Measurements from ENCODE around the gene GDF15.
"Not testable (repeated sequence)": the region's sequence is repeated elsewhere in the genome, so short reads cannot be mapped to it uniquely, and the experiment has no call there.

GDF15 gene

GRCh38 chr19:18390065-18390907 is 4.3 kb downstream of the GDF15 start:
- DNase-seq (ENCODE audit: low read depth in 1 of 2, low spot score in 1 of 2): no peak

- DNase-seq (ENCODE audit: low read depth in 1 of 2, low spot score in 1 of 2): no peak
Measured at GRCh38 chr19:18391509-18392075, 5.6 kb downstream of the GDF15 start.

- no peak for DNase-seq (ENCODE audit: low read depth in 1 of 2, low spot score in 1 of 2)
Measured at GRCh38 chr19:18392417-18392816, 6.5 kb downstream of the GDF15 start.

GRCh38 chr19:18392926-18393325 is 7.0 kb downstream of the GDF15 start:
- no peak for DNase-seq (ENCODE audit: low read depth in 1 of 2, low spot score in 1 of 2)

- DNase-seq (ENCODE audit: low read depth in 1 of 2, low spot score in 1 of 2): no peak
Measured at GRCh38 chr19:18393836-18394235, 7.9 kb downstream of the GDF15 start.

GRCh38 chr19:18396471-18397241 is 10.7 kb downstream of the GDF15 start:
- no peak for DNase-seq (ENCODE audit: low read depth in 1 of 2, low spot score in 1 of 2)

GRCh38 chr19:18397242-18398202 is 11.6 kb downstream of the GDF15 start, which contains the start of gene LRRC25:
Gene LRRC25, minus strand, starts transcription at chr19:18397622. Its CDS starts 659 bp downstream, at chr19:18396963.
- DNase-seq (ENCODE audit: low read depth in 1 of 2, low spot score in 1 of 2): no peak

- DNase-seq (ENCODE audit: low read depth in 1 of 2, low spot score in 1 of 2): no peak
Measured at GRCh38 chr19:18399008-18399407, 13.1 kb downstream of the GDF15 start.

- no peak for DNase-seq (ENCODE audit: low read depth in 1 of 2, low spot score in 1 of 2)
Measured at GRCh38 chr19:18401580-18402112, 15.7 kb downstream of the GDF15 start.

GRCh38 chr19:18402455-18403248 is 16.7 kb downstream of the GDF15 start:
- DNase-seq (ENCODE audit: low read depth in 1 of 2, low spot score in 1 of 2): not testable (repeated sequence)

- DNase-seq (ENCODE audit: low read depth in 1 of 2, low spot score in 1 of 2): not testable (repeated sequence)
Measured at GRCh38 chr19:18405754-18406153, 19.8 kb downstream of the GDF15 start.

- DNase-seq (ENCODE audit: low read depth in 1 of 2, low spot score in 1 of 2): no peak
Measured at GRCh38 chr19:18406749-18407148, 20.8 kb downstream of the GDF15 start.

- no peak for DNase-seq (ENCODE audit: low read depth in 1 of 2, low spot score in 1 of 2)
Measured at GRCh38 chr19:18408053-18408476, 22.1 kb downstream of the GDF15 start.

GRCh38 chr19:18412610-18413239 is 26.8 kb downstream of the GDF15 start:
- no peak for DNase-seq (ENCODE audit: low read depth in 1 of 2, low spot score in 1 of 2)

- DNase-seq (ENCODE audit: low read depth in 1 of 2, low spot score in 1 of 2): no peak
Measured at GRCh38 chr19:18414504-18415177, 28.7 kb downstream of the GDF15 start.

- no peak for DNase-seq (ENCODE audit: low read depth in 1 of 2, low spot score in 1 of 2)
Measured at GRCh38 chr19:18415178-18415867, 29.4 kb downstream of the GDF15 start.

- no peak for DNase-seq (ENCODE audit: low read depth in 1 of 2, low spot score in 1 of 2)
Measured at GRCh38 chr19:18416778-18417249, 30.9 kb downstream of the GDF15 start.

Data from stimulated activated CD4-positive, alpha-beta T cell treated with anti-CD3 and anti-CD28 coated beads, Interleukin-15, amount 100 ng/mL, for 1 hour (primary cell).